Mucosa of descending colon (tissue), 3 donors: Measurements from ENCODE around the gene LSM4. TPM values are rescaled to one million over a fixed set of nuclear protein-coding genes. Genes with fewer than 3 reads are reported as not detected.
"Not testable (repeated sequence)": the region's sequence is repeated elsewhere in the genome, so short reads cannot be mapped to it uniquely, and the experiment has no call there.

Experiments
- ATAC-seq: fragments of 200-7000 bp; cut with Tn5 transposase; one replicate; pipeline ENCODE4 v1.9.1; 2020; ENCODE audit warnings: mild to moderate bottlenecking, moderate library complexity
- DNase-seq, 3 donors: peaks; one replicate each; pipeline ENCODE4 v3.0.0-alpha.2; 2020
- H3K36me3 ChIP-seq: fragments of 200-600 bp; one replicate; pipeline ENCODE4 v1.8.0; 2021; ENCODE audit warnings: low read depth, mild to moderate bottlenecking
- H3K4me1 ChIP-seq: fragments of 200-600 bp; one replicate; pipeline ENCODE4 v1.8.0; 2021; ENCODE audit warnings: low read depth, mild to moderate bottlenecking
- H3K4me3 ChIP-seq: fragments of 200-600 bp; one replicate; pipeline ENCODE4 v1.8.0; 2021; ENCODE audit warnings: mild to moderate bottlenecking
- H3K9me3 ChIP-seq: fragments of 200-600 bp; one replicate; pipeline ENCODE4 v1.8.0; 2021; ENCODE audit warnings: mild to moderate bottlenecking
- intact Hi-C, 2 donors: fragments of 100-400 bp; cut with DNase I in 1 of 2; cut with micrococcal nuclease in 1 of 2; formaldehyde crosslinking; loops; one replicate each; pipeline versions ENCODE4 v1.11.0 to v1.11.1; 2022; cut with DNase I, micrococcal nuclease
- total RNA-seq, 3 donors: library from RNA; stranded (reverse); fragmentation: NEBNext Ultra II Directional in 2 of 3; extraction: Animal tissue kit (Norgen Biotek cat#: 25700) in 2 of 3; gene quantifications; one replicate each; pipeline versions ENCODE4 v1.2.1 to v1.2.4, GENCODE V29; 2021 to 2023
- TF ChIP-seq, protein P1 (sequence below): fragments of 200-600 bp; IDR thresholded peaks from one replicate; pipeline ENCODE4 v1.8.0; 2022; ENCODE audit warnings: antibody characterized with exemption, mild to moderate bottlenecking
- donor health status: DM: no; HTN: no; CAD: no; lungs with moderate emphysema.
- donor health status: DM: no; HTN: no; CAD: no.
- donor health status: DM: no; HTN: yes; CAD: no.

LSM4 gene
- total RNA-seq, 3 donors from 2014 or later, result 86.3 to 158 (median 124) TPM

DNA sequence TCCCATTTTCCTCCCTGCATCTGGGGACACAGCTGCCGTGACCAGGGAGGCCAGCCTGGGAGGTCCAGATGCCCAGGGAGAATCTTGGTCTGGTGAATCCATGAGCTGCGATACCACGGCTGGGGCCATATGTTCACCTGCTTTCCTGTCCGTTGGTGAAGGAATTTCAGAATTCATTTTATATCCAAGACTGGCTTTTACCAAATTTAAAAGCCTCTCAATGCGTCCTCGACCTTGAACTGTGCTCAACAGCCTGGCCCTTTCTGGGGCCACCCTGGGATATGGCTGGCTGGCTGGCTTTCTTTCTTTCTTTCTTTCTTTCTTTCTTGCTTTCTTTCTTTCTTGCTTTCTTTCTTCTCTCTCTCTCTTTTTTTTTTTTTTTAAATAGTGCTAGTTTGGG is 40.9 kb upstream of the LSM4 start:
- TF ChIP-seq, protein P1, sequence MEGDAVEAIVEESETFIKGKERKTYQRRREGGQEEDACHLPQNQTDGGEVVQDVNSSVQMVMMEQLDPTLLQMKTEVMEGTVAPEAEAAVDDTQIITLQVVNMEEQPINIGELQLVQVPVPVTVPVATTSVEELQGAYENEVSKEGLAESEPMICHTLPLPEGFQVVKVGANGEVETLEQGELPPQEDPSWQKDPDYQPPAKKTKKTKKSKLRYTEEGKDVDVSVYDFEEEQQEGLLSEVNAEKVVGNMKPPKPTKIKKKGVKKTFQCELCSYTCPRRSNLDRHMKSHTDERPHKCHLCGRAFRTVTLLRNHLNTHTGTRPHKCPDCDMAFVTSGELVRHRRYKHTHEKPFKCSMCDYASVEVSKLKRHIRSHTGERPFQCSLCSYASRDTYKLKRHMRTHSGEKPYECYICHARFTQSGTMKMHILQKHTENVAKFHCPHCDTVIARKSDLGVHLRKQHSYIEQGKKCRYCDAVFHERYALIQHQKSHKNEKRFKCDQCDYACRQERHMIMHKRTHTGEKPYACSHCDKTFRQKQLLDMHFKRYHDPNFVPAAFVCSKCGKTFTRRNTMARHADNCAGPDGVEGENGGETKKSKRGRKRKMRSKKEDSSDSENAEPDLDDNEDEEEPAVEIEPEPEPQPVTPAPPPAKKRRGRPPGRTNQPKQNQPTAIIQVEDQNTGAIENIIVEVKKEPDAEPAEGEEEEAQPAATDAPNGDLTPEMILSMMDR, result no peak
- no peak for ATAC-seq
- Histone ChIP-seq H3K36me3 (no peaks in the 10 kb centered on the region), H3K4me1 (peaks cover 17% of the 10 kb centered on the region), H3K4me3 (no peak overlapping the region), H3K9me3 (no peaks in the 10 kb centered on the region)
- intact Hi-C loops, result no loop called here
- no peak for DNase-seq

DNA sequence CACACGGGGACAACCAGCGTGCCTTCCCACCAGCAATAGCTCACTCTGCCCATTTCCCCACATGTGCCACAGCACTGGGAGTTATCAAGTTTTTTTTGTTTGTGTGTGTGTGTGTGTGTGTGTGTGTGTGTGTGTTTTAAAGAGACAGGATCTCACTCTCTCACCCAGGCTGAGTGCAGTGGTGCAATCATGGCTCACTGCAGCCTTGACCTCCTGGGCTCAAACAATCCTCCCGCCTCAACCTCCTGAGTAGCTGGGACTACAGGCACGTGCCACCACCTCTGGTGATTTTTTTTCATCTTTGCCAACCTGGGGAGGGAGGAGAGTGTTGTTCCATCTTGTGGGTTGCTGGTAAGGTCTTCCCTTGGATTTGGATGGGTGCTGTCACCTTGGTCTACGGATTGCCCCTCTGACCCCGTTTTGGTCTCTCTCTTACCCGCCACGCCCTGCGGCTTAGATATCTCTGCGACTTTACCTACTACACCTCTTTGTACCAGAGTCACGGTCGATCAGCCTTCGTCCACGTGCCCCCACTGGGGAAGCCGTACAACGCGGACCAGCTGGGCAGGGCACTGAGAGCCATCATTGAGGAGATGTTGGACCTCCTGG is 40.2 kb upstream of the LSM4 start:
- DNase-seq (no peak), ATAC-seq (peak; percentile 20)
- TF ChIP-seq, protein P1, result no peak
- Histone ChIP-seq H3K36me3 (no peaks in the 10 kb centered on the region), H3K9me3 (no peaks in the 10 kb centered on the region), H3K4me1 (peaks cover 17% of the 10 kb centered on the region), H3K4me3 (no peak overlapping the region)
- intact Hi-C loops, result no loop called here

DNA sequence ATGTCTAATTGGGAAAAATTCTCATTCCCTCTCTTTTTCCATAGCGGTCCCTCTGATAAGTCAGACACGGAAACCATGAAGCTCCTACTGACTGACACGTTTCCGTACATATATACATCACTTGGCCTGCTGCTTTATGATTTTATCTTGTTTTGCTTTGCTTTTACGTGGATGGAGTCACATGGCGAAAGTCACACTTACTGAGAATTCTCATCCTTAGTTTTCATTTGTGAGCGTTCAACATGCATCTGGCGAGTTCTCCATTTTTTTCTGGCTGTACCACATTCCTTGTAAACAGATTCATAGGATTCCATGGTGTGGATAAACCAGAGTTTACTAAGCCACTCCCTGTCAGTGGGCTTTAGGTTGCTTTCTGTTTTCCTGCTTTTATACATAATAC is 38.8 kb upstream of the LSM4 start:
- Histone ChIP-seq H3K4me3 (no peak overlapping the region), H3K4me1 (peaks cover 16% of the 10 kb centered on the region), H3K36me3 (no peaks in the 10 kb centered on the region), H3K9me3 (no peaks in the 10 kb centered on the region)
- DNase-seq, result no peak
- TF ChIP-seq, protein P1, result no peak
- intact Hi-C loops, result no loop called here
- no peak for ATAC-seq

DNA sequence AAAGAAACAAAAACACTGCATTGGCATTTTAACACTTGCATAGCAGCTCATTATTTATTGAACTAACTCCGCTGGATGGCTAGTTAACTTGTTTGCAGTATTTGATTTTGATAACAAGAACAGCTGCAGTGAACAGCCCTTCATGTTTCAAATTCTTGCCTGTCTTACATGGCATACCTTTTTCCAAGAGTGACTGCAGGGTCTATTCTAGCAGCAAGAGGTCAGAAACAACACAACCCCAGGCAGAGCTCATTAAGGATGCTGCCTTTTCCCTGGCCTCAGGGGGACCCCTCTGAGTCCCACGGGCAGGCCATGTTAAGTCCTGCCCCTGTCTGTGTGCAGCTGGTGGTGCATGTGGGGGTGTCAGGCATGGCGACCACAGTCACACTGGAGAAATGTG is 34.2 kb upstream of the LSM4 start:
- DNase-seq (no peak), ATAC-seq (peak; percentile 8)
- intact Hi-C loops, result no loop called here
- Histone ChIP-seq H3K36me3 (no peaks in the 10 kb centered on the region), H3K4me3 (no peak overlapping the region), H3K9me3 (no peaks in the 10 kb centered on the region), H3K4me1 (no peaks in the 10 kb centered on the region)
- TF ChIP-seq, protein P1, result no peak

DNA sequence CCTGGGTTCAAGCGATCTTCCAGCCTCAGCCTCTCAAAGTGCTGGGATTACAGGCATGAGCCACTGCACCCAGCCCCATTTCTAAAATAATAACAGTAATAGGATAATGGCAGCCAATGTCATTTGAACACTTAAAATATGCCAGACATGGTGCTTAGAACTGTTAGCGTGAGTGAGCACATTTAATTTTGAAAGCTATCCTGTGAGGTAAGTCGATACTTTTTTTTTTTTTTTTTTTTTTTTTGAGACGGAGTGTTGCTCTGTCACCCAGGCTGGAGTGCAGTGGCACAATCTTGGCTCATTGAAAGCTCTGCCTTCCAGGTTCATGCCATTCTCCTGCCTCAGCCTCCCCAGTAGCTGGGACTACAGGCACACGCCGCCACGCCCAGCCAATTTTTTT is 31.9 kb upstream of the LSM4 start:
- intact Hi-C loops, H3K4me1 ChIP-seq, DNase-seq, H3K9me3 ChIP-seq, H3K4me3 ChIP-seq, ATAC-seq, H3K36me3 ChIP-seq: not testable (repeated sequence)

DNA sequence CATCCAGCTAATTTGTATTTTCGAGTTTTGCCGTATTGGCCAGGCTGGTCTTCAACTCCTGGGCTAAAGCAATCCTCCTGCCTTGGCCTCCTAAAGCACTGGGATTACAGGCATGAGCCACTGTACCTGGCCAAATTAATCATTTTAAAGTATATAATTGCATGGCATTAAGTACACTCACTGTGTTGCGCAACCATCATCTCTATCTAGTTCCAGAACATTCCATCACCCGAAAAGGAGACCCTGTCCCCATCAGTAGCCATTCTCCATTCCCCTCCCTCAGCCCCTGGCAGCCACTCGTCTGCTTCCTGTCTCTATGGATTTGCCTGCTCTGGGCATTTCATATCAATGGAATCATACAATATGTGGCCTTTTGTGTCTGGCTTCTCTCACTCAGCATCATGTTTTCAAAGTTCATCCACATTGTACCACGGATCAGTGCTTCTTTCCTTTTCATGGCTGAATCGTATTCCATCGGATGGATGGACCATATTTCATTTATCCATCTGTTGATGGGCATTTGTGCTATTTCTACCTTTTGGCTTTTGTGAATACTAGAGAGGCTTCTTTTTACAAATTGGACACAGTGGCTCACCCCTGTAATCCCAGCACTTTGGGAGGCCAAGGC is 30.6 kb upstream of the LSM4 start:
- intact Hi-C loops, result no loop called here
- ATAC-seq, result no peak

More for the DNA sequence above, 30.6 kb upstream of the LSM4 start:
- TF ChIP-seq, protein P1, result no peak
- no peaks in the 10 kb centered on the region for H3K4me1 ChIP-seq
- no peaks in the 10 kb centered on the region for H3K36me3 ChIP-seq
- no peaks in the 10 kb centered on the region for H3K9me3 ChIP-seq
- no peak overlapping the region for H3K4me3 ChIP-seq
- no peak for DNase-seq
